ENCODE results near the gene CIROP. TPM values are rescaled to one million over a fixed set of nuclear protein-coding genes. Genes with fewer than 3 reads are reported as not detected.
A peak's percentile ranks its signal among the peaks of the same experiment; 100 is the strongest.

Gene CIROP, protein sequence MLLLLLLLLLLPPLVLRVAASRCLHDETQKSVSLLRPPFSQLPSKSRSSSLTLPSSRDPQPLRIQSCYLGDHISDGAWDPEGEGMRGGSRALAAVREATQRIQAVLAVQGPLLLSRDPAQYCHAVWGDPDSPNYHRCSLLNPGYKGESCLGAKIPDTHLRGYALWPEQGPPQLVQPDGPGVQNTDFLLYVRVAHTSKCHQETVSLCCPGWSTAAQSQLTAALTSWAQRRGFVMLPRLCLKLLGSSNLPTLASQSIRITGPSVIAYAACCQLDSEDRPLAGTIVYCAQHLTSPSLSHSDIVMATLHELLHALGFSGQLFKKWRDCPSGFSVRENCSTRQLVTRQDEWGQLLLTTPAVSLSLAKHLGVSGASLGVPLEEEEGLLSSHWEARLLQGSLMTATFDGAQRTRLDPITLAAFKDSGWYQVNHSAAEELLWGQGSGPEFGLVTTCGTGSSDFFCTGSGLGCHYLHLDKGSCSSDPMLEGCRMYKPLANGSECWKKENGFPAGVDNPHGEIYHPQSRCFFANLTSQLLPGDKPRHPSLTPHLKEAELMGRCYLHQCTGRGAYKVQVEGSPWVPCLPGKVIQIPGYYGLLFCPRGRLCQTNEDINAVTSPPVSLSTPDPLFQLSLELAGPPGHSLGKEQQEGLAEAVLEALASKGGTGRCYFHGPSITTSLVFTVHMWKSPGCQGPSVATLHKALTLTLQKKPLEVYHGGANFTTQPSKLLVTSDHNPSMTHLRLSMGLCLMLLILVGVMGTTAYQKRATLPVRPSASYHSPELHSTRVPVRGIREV
- total RNA-seq, result not detected

DNA sequence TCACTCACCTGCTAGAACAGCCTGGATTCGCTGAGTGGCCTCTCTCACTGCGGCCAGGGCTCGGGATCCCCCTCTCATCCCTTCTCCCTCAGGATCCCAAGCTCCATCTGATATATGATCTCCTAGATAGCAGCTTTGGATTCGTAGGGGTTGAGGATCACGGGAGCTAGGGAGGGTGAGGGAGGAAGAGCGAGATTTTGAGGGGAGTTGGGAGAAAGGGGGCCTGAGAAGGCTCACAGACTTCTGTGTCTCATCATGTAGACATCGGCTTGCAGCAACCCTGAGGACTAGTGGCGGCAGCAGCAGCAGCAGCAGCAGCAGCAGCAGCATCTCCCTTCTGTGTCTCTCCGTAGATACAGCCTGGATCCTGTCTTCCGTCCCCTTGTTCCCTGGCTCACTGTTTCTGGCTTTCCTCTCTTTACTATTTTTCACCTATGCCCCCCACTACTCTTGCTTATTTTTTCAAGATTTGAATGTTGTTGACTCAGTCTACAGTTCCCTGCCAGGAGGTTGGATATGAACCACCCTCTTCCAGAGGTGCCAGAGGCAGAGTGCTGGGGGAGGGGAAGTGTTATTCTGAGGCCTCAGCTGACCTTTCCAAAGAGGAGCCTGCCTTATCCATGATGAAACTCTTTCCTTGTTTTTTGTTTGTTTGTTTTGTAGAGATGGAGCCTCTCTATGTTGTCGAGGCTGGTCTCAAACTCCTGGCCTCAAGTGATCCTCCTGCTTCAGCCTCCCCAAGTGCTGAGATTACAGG is at the start of gene CIROP:
TSS of gene CIROP (minus strand) at position 399 of the 757 bp plus-strand sequence. CDS start at position 330, 69 bp downstream.
- intact Hi-C loops (cut with DNase I), result no loop called here
- Histone ChIP-seq H3K9me3 (no peaks in the 10 kb centered on the region), H3K27me3 (no peaks in the 10 kb centered on the region), H3K27ac (no peak within 1 kb of the TSS), H3K36me3 (no peaks in the 10 kb centered on the region), H3K9ac (ENCODE audit: low read depth in 2 of 2, low read length in 2 of 2) (no peak within 1 kb of the TSS), H3K4me1 (no peaks in the 10 kb centered on the region), H3K4me3 (no peak within 1 kb of the TSS)
- no peak for TF ChIP-seq CTCF (IDR thresholded peaks at IDR 0.05)
- no peak for DNase-seq

DNA sequence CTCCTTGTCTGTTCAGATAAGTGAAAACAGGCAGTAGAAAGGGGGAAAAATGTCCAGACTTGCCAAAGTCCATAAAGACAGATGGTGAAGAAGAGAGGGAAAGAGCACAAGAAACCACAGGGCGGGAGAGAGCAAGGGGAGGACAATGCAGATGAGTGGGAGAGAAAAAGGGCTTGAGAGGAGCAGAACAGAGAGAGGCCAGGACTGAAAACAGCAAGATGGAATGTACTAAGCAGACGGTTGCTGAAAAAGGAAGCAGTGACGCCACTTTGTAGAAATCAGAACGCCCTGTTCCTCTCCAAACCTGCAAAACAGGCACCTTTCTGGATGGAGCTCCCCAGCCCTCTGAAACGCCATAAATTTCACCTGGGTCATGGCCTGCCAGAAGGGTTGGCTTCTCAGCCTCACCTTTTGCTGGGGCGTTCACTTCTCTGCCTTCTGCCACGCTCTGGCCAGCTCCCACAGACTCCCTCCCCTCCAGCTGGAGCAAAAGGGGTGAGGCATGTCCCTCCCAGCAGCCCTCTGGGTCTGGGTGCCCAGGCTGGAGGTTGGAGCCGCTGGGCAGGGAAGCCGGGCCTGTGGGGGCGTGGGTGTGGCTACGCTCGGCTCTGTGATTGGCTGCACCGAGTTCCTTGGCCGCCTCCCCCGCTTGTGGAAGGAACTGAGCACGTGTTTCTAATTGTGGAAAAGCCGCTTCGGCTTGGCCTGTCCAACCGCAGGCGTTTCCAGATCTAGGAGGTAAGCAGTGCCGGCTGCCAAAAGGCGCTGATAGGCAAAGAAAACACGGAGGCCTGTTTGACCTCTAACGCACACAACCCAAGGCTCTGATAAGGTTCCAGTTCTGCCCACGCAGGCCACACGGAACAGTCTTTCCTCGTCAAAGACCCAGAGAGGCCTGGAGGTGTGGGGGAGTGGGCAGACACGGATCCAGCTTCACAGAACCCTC is 49.3 kb upstream of the CIROP start:
- Histone ChIP-seq H3K4me1 (peaks cover 4% of the 10 kb centered on the region), H3K9ac (ENCODE audit: low read depth in 2 of 2, low read length in 2 of 2) (peak overlapping the region; percentile 28 to 36), H3K27me3 (no peaks in the 10 kb centered on the region), H3K27ac (peak overlapping the region; percentile 53), H3K4me3 (no peak overlapping the region), H3K9me3 (no peaks in the 10 kb centered on the region), H3K36me3 (no peaks in the 10 kb centered on the region)
- peak; percentile 87 for DNase-seq
- intact Hi-C loops (cut with DNase I), result no loop called here
- no peak for TF ChIP-seq CTCF (IDR thresholded peaks at IDR 0.05)

- Histone ChIP-seq H3K9ac (ENCODE audit: low read depth in 2 of 2, low read length in 2 of 2) (no peak overlapping the region), H3K4me3 (no peak overlapping the region), H3K4me1 (peaks cover 4% of the 10 kb centered on the region), H3K36me3 (no peaks in the 10 kb centered on the region), H3K9me3 (no peaks in the 10 kb centered on the region), H3K27ac (no peak overlapping the region), H3K27me3 (no peaks in the 10 kb centered on the region)
- TF ChIP-seq CTCF (IDR thresholded peaks at IDR 0.05), result no peak
- intact Hi-C loops (cut with DNase I), result no loop called here
- no peak for DNase-seq
These were observed 46.6 kb upstream of the CIROP start for GRCh38 chr14:23151342-23151741.

- Histone ChIP-seq H3K36me3 (no peaks in the 10 kb centered on the region), H3K4me1 (peaks cover 4% of the 10 kb centered on the region), H3K27me3 (no peaks in the 10 kb centered on the region), H3K4me3 (no peak overlapping the region), H3K27ac (no peak overlapping the region), H3K9me3 (no peaks in the 10 kb centered on the region), H3K9ac (ENCODE audit: low read depth in 2 of 2, low read length in 2 of 2) (no peak overlapping the region)
- DNase-seq, result no peak
- no peak for TF ChIP-seq CTCF (IDR thresholded peaks at IDR 0.05)
- intact Hi-C loops (cut with DNase I), result no loop called here
These were observed 45.0 kb upstream of the CIROP start for GRCh38 chr14:23149745-23150144.
